ENCODE measurements around the gene TMEM202.

DNA sequence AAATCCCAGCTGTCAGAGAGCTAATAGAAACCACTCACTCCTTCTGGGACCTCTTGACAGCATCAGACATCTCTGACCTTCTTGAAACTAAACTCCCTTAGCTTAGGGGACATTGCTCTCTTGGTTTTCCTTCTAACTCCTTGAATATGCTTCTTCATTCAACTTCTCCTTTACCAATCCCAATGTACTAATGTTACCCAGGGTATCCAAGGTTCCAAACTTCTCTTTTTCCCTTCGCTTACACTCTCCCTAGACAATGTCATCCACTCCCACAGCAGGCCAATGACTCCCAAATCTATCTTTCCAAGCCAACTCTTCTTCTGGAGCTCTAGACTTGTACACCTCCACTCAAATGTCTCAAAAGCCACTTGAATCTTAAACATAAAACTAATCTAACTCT is 36.9 kb upstream of the TMEM202 start:
- TF ChIP-seq, protein P1, sequence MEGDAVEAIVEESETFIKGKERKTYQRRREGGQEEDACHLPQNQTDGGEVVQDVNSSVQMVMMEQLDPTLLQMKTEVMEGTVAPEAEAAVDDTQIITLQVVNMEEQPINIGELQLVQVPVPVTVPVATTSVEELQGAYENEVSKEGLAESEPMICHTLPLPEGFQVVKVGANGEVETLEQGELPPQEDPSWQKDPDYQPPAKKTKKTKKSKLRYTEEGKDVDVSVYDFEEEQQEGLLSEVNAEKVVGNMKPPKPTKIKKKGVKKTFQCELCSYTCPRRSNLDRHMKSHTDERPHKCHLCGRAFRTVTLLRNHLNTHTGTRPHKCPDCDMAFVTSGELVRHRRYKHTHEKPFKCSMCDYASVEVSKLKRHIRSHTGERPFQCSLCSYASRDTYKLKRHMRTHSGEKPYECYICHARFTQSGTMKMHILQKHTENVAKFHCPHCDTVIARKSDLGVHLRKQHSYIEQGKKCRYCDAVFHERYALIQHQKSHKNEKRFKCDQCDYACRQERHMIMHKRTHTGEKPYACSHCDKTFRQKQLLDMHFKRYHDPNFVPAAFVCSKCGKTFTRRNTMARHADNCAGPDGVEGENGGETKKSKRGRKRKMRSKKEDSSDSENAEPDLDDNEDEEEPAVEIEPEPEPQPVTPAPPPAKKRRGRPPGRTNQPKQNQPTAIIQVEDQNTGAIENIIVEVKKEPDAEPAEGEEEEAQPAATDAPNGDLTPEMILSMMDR (IDR thresholded peaks at IDR 0.05; ENCODE audit: low read length) = no peak
- TF ChIP-seq EZH2phosphoT487 (IDR thresholded peaks at IDR 0.05; ENCODE audit: low read length) (no peak), EZH2 (optimal IDR thresholded peaks at IDR 0.05; ENCODE audit: low read depth, low read length) (no peak)

Measured in MM.1S (cell line).